ENCODE results near the gene ADAM8. TPM values are rescaled to one million over a fixed set of nuclear protein-coding genes. Genes with fewer than 3 reads are reported as not detected.

ADAM8 gene
- total RNA-seq, 1 experiment from 2014 or later = 16.8 TPM

DNA sequence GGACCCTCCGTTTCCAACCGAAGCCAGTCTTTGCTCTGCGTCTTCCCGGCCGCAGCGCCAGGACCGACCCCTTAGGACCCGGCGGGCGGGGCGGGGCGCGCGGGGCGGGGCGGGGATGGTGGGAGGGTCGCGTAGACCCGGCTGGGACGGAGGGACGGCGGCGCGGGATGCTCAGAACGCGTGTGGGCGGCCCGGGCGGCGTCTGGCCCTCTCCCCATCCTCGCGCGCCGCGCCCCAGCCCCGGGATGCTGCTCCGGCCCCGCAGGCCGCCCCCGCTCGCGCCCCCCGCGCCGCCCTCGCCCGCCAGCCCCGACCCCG lies 46.7 kb downstream of the ADAM8 start, which contains the start of gene UTF1:
TSS of gene UTF1 (plus strand) at position 174 of the 318 bp plus-strand sequence. CDS start at position 246, 72 bp downstream.
- Mint-ChIP-seq H3K36me3 (ENCODE audit: insufficient read depth, unreplicated experiment) (no peaks in the 10 kb centered on the region), H3K4me1 (ENCODE audit: low read depth, unreplicated experiment) (no peaks in the 10 kb centered on the region), H3K9me3 (ENCODE audit: unreplicated experiment) (no peaks in the 10 kb centered on the region), H3K27ac (ENCODE audit: unreplicated experiment) (no peak within 1 kb of the TSS), H3K27me3 (ENCODE audit: insufficient read depth, unreplicated experiment) (peaks cover 11% of the 10 kb centered on the region), H3K4me3 (ENCODE audit: unreplicated experiment) (peak within 1 kb of the TSS; percentile 45)
- CTCF ChIA-PET = interaction anchor here (1.2 kb wide), 1 partner anchor 16 kb away, joined by 3 read pairs; no protein-coding TSS in a partner anchor
- Histone ChIP-seq H3K9me3 (no peaks in the 10 kb centered on the region), H3K4me3 (ENCODE audit: low read depth, low read length) (no peak within 1 kb of the TSS), H3K4me1 (no peaks in the 10 kb centered on the region), H3K36me3 (ENCODE audit: control insufficient read depth, insufficient read depth, low read length) (no peaks in the 10 kb centered on the region), H3K27me3 (replicated peaks; ENCODE audit: control insufficient read depth, insufficient read depth, low read length) (no peaks in the 10 kb centered on the region)
- POLR2A ChIA-PET = no interaction called here
- intact Hi-C loops (cut with micrococcal nuclease; ENCODE audit: unreplicated experiment) = no loop called here
- no peak for DNase-seq
- TF ChIP-seq, protein P1, sequence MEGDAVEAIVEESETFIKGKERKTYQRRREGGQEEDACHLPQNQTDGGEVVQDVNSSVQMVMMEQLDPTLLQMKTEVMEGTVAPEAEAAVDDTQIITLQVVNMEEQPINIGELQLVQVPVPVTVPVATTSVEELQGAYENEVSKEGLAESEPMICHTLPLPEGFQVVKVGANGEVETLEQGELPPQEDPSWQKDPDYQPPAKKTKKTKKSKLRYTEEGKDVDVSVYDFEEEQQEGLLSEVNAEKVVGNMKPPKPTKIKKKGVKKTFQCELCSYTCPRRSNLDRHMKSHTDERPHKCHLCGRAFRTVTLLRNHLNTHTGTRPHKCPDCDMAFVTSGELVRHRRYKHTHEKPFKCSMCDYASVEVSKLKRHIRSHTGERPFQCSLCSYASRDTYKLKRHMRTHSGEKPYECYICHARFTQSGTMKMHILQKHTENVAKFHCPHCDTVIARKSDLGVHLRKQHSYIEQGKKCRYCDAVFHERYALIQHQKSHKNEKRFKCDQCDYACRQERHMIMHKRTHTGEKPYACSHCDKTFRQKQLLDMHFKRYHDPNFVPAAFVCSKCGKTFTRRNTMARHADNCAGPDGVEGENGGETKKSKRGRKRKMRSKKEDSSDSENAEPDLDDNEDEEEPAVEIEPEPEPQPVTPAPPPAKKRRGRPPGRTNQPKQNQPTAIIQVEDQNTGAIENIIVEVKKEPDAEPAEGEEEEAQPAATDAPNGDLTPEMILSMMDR (IDR thresholded peaks at IDR 0.05; ENCODE audit: insufficient read depth in 1 of 2, low read depth in 1 of 2, low read length in 1 of 2, severe bottlenecking in 1 of 2, unreplicated experiment in 1 of 2) = no peak
- no TSS peak for BruUV-seq (replicated peaks)

DNA sequence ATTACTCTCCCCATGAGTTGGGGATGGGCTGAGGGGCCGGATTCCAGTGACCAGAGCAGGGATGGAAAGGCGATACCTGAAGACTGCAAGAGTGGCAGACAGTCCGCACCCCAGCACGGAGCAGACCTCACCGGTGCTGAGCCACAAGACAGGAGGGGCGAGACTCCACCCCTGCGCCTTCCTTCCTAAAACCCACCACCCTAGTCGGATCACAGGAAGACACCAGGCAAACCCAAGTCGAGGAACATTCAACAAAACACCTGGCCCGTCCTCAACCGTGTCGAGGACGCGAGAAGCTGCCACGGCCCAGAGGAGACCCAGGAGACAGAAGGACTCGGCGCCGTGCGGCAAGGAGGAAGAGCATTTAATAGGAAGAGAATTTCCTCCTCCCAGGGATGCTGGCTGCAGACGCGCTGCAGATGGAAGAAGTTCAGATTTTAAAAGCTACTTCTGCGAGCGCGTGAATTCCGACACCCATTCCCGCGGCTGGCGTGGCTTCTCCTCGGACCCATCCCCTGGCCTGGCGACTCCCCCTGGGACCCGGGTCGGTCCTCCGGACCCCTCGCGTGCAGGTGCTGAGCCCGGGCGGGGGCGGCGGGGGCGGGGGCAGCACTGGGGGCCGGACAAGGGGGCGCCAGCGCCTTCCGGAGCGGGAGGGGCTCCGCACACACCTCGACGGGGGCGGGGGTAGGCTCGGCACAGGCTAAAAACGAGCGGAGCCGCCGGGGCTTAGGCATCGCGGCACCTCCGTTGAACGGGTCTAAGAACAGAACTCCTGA lies 47.2 kb downstream of the ADAM8 start:
- POLR2A ChIA-PET = no interaction called here
- H3K27me3 Mint-ChIP-seq (ENCODE audit: insufficient read depth, unreplicated experiment) = peaks cover 11% of the 10 kb centered on the region

DNA sequence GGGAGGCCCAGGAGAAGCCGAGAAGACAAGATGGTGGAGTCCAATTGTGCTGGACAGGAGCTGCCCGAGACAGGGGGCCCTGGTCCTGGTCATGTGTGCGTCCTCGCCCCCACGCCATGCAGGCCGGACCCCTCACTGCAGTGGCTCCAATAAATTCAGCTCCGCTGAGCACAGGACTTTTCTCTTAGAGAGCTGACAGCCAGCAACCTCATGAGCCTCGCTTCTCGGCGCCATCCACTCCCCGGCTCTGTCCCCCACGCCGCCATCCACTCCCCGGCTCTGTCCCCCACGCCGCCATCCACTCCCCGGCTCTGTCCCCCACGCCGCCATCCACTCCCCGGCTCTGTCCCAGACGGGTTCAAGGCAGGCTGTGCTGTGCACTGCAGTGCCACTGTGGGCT lies 49.4 kb downstream of the ADAM8 start:
- peaks cover 15% of the 10 kb centered on the region for H3K27me3 Mint-ChIP-seq (ENCODE audit: insufficient read depth, unreplicated experiment)
- Histone ChIP-seq H3K4me1 (no peaks in the 10 kb centered on the region), H3K36me3 (ENCODE audit: control insufficient read depth, insufficient read depth, low read length) (no peaks in the 10 kb centered on the region), H3K27me3 (replicated peaks; ENCODE audit: control insufficient read depth, insufficient read depth, low read length) (no peaks in the 10 kb centered on the region), H3K4me3 (ENCODE audit: low read depth, low read length) (no peak overlapping the region), H3K9me3 (no peaks in the 10 kb centered on the region)
- H3K4me3 Mint-ChIP-seq (ENCODE audit: unreplicated experiment) = no peak overlapping the region
- TF ChIP-seq, protein P1 (IDR thresholded peaks at IDR 0.05; ENCODE audit: insufficient read depth in 1 of 2, low read depth in 1 of 2, low read length in 1 of 2, severe bottlenecking in 1 of 2, unreplicated experiment in 1 of 2) = no peak
- BruUV-seq (replicated peaks) = no TSS peak
- ChIA-PET CTCF (no interaction called here), POLR2A (no interaction called here)
- no peaks in the 10 kb centered on the region for H3K4me1 Mint-ChIP-seq (ENCODE audit: low read depth, unreplicated experiment)
- no peaks in the 10 kb centered on the region for H3K36me3 Mint-ChIP-seq (ENCODE audit: insufficient read depth, unreplicated experiment)
- intact Hi-C loops (cut with micrococcal nuclease; ENCODE audit: unreplicated experiment) = no loop called here
- no peak for DNase-seq
- no peaks in the 10 kb centered on the region for H3K9me3 Mint-ChIP-seq (ENCODE audit: unreplicated experiment)
- no peak overlapping the region for H3K27ac Mint-ChIP-seq (ENCODE audit: unreplicated experiment)

More for the DNA sequence above, 47.2 kb downstream of the ADAM8 start:
- Histone ChIP-seq H3K27me3 (replicated peaks; ENCODE audit: control insufficient read depth, insufficient read depth, low read length) (no peaks in the 10 kb centered on the region), H3K4me1 (no peaks in the 10 kb centered on the region), H3K36me3 (ENCODE audit: control insufficient read depth, insufficient read depth, low read length) (no peaks in the 10 kb centered on the region), H3K4me3 (ENCODE audit: low read depth, low read length) (no peak overlapping the region), H3K9me3 (no peaks in the 10 kb centered on the region)
- TF ChIP-seq, protein P1 (IDR thresholded peaks at IDR 0.05; ENCODE audit: insufficient read depth in 1 of 2, low read depth in 1 of 2, low read length in 1 of 2, severe bottlenecking in 1 of 2, unreplicated experiment in 1 of 2) = no peak
- H3K36me3 Mint-ChIP-seq (ENCODE audit: insufficient read depth, unreplicated experiment) = no peaks in the 10 kb centered on the region
- no peak for DNase-seq
- CTCF ChIA-PET = interaction anchor here (1.2 kb wide), 1 partner anchor 16 kb away, joined by 3 read pairs; no protein-coding TSS in a partner anchor
- intact Hi-C loops (cut with micrococcal nuclease; ENCODE audit: unreplicated experiment) = no loop called here
- H3K4me3 Mint-ChIP-seq (ENCODE audit: unreplicated experiment) = peak overlapping the region; percentile 45
- no peaks in the 10 kb centered on the region for H3K9me3 Mint-ChIP-seq (ENCODE audit: unreplicated experiment)
- H3K27ac Mint-ChIP-seq (ENCODE audit: unreplicated experiment) = no peak overlapping the region
- BruUV-seq (replicated peaks) = no TSS peak
- H3K4me1 Mint-ChIP-seq (ENCODE audit: low read depth, unreplicated experiment) = no peaks in the 10 kb centered on the region
